ENCODE results near the gene VEPH1. TPM values are rescaled to one million over a fixed set of nuclear protein-coding genes. Genes with fewer than 3 reads are reported as not detected.
A peak's percentile ranks its signal among the peaks of the same experiment; 100 is the strongest.

Gene VEPH1
- total RNA-seq, 4 donors from 2014 or later = 0.30 to 6.1 (median 0.76) TPM

- no peak for TF ChIP-seq EP300 (IDR thresholded peaks at IDR 0.05)
- TF ChIP-seq CTCF (IDR thresholded peaks at IDR 0.05) = no peak
- no peak for TF ChIP-seq POLR2A (IDR thresholded peaks at IDR 0.05)
- no peak for DNase-seq (ENCODE audit: low spot score in 2 of 2)
- H3K4me3 ChIP-seq = no peak overlapping the region
- no peaks in the 10 kb centered on the region for H3K9me3 ChIP-seq
- no peaks in the 10 kb centered on the region for H3K27me3 ChIP-seq
- H3K4me1 ChIP-seq = peaks cover 0 to 4% (median 0%) of the 10 kb centered on the region in 4 donors
- no peaks in the 10 kb centered on the region for H3K36me3 ChIP-seq
- 79 to 85% methylated on average over 2 of the region's 2 CpGs for WGBS, 2 donors
- no peak overlapping the region for H3K27ac ChIP-seq
Observed at GRCh38 chr3:157268026-157268425, 235.2 kb downstream of the VEPH1 start.

GRCh38 chr3:157265931-157266330 is 237.3 kb downstream of the VEPH1 start:
- H3K27ac ChIP-seq = no peak overlapping the region
- peaks cover 0 to 16% (median 0%) of the 10 kb centered on the region in 4 donors for H3K4me1 ChIP-seq
- WGBS, 2 donors = 92 to 96% methylated on average over 1 of the region's 1 CpG
- H3K4me3 ChIP-seq = no peak overlapping the region
- H3K9me3 ChIP-seq = no peaks in the 10 kb centered on the region
- TF ChIP-seq POLR2A (IDR thresholded peaks at IDR 0.05) = no peak
- TF ChIP-seq EP300 (IDR thresholded peaks at IDR 0.05) = no peak
- TF ChIP-seq CTCF (IDR thresholded peaks at IDR 0.05) = no peak
- H3K36me3 ChIP-seq = no peaks in the 10 kb centered on the region
- no peaks in the 10 kb centered on the region for H3K27me3 ChIP-seq
- DNase-seq (ENCODE audit: low spot score in 2 of 2) = no peak

GRCh38 chr3:157263027-157263426 is 240.2 kb downstream of the VEPH1 start:
- Histone ChIP-seq H3K36me3 (no peaks in the 10 kb centered on the region), H3K27me3 (no peaks in the 10 kb centered on the region), H3K4me1 (peaks cover 0 to 18% (median 0%) of the 10 kb centered on the region in 4 donors), H3K27ac (peak overlapping the region in 1 of 4 donors; percentile 24), H3K4me3 (no peak overlapping the region), H3K9me3 (no peaks in the 10 kb centered on the region)
- no peak for DNase-seq (ENCODE audit: low spot score in 2 of 2)
- 67 to 82% methylated on average over 1 of the region's 1 CpG for WGBS, 2 donors
- TF ChIP-seq EP300 (IDR thresholded peaks at IDR 0.05) (no peak), CTCF (IDR thresholded peaks at IDR 0.05) (no peak), POLR2A (IDR thresholded peaks at IDR 0.05) (no peak)

- DNase-seq (ENCODE audit: low spot score in 2 of 2) = no peak
- no peak overlapping the region for H3K4me3 ChIP-seq
- H3K36me3 ChIP-seq = no peaks in the 10 kb centered on the region
- TF ChIP-seq CTCF (IDR thresholded peaks at IDR 0.05) = no peak
- no peak for TF ChIP-seq POLR2A (IDR thresholded peaks at IDR 0.05)
- TF ChIP-seq EP300 (IDR thresholded peaks at IDR 0.05) = no peak
- WGBS, 2 donors = 39 to 51% methylated on average over 6 of the region's 6 CpGs
- H3K9me3 ChIP-seq = no peaks in the 10 kb centered on the region
- peaks cover 0 to 27% (median 0%) of the 10 kb centered on the region in 4 donors for H3K4me1 ChIP-seq
- peak overlapping the region in 2 of 4 donors; percentile 26 to 46 for H3K27ac ChIP-seq
- no peaks in the 10 kb centered on the region for H3K27me3 ChIP-seq
Observed at GRCh38 chr3:157261000-157261399, 242.2 kb downstream of the VEPH1 start.

GRCh38 chr3:157259825-157260224 is 243.4 kb downstream of the VEPH1 start:
- no peaks in the 10 kb centered on the region for H3K36me3 ChIP-seq
- H3K4me3 ChIP-seq = no peak overlapping the region
- TF ChIP-seq CTCF (IDR thresholded peaks at IDR 0.05) = no peak
- TF ChIP-seq EP300 (IDR thresholded peaks at IDR 0.05) = no peak
- TF ChIP-seq POLR2A (IDR thresholded peaks at IDR 0.05) = no peak
- no peaks in the 10 kb centered on the region for H3K9me3 ChIP-seq
- no peaks in the 10 kb centered on the region for H3K27me3 ChIP-seq
- peaks cover 0 to 24% (median 0%) of the 10 kb centered on the region in 4 donors for H3K4me1 ChIP-seq
- no peak for DNase-seq (ENCODE audit: low spot score in 2 of 2)
- WGBS, 2 donors = 83 to 87% methylated on average over 2 of the region's 2 CpGs
- H3K27ac ChIP-seq = no peak overlapping the region

Measured in tibial nerve (tissue), 4 donors.